PC-9 (cell line): ENCODE data around the gene METTL16. TPM values are rescaled to one million over a fixed set of nuclear protein-coding genes. Genes with fewer than 3 reads are reported as not detected.

Source experiments
- BruUV-seq: library from RNA; stranded (reverse); fragments of 400-500 nt; replicated peaks from 2 replicates; lab custom pipeline; 2021; lab: Mats Ljungman, UMichigan
- CTCF ChIA-PET: fragments of 300-600 bp; sonication (Branson Sonifier 250); formaldehyde crosslinking; loops from one replicate; lab custom pipeline; 2022; ENCODE audit warnings: antibody characterized with exemption; lab: Charles Lee
- POLR2A ChIA-PET: fragments of 300-600 bp; sonication (Branson Sonifier 250); formaldehyde crosslinking; loops from one replicate; lab custom pipeline; 2022; ENCODE audit warnings: antibody characterized with exemption; ENCODE audit not compliant: unreplicated experiment; lab: Charles Lee
- DNase-seq, 2 experiments: peaks; one replicate each; pipeline versions ENCODE4 v3.0.0 to v3.0.0-alpha.2; 2015 to 2022; ENCODE audit warnings: mixed read lengths in 1 of 2
- H2AFZ ChIP-seq: fragments of 200-600 bp; sonication (generic); 2 replicates; pipeline ENCODE4 v1.8.1; 2017; ENCODE audit warnings: antibody characterized with exemption
- H3F3A ChIP-seq: fragments of 200-600 bp; sonication (generic); 2 replicates; pipeline ENCODE4 v1.8.1; 2017; ENCODE audit warnings: antibody characterized with exemption, mild to moderate bottlenecking, low read depth; ENCODE audit not compliant: insufficient read depth
- H3K27ac ChIP-seq: fragments of 200-600 bp; sonication (generic); 2 replicates; pipeline ENCODE4 v1.6.1; 2016; ENCODE audit warnings: mixed run types
- H3K27me3 ChIP-seq: fragments of 200-600 bp; sonication (generic); 2 replicates; pipeline ENCODE4 v1.6.1; 2016; ENCODE audit warnings: low read depth, mixed run types; ENCODE audit not compliant: insufficient read depth
- H3K36me3 ChIP-seq: fragments of 200-600 bp; sonication (generic); 2 replicates; pipeline ENCODE4 v1.6.1; 2016; ENCODE audit warnings: low read depth, mixed run types
- H3K4me1 ChIP-seq: fragments of 200-600 bp; sonication (generic); replicated peaks from 2 replicates; pipeline ENCODE4 v1.6.1; 2016; ENCODE audit warnings: mixed run types; ENCODE audit not compliant: insufficient read depth
- H3K4me2 ChIP-seq: fragments of 200-600 bp; sonication (generic); 2 replicates; pipeline ENCODE4 v1.6.1; 2017; ENCODE audit warnings: mixed run types
- H3K4me3 ChIP-seq: fragments of 200-600 bp; sonication (generic); 2 replicates; pipeline ENCODE4 v1.6.1; 2016; ENCODE audit warnings: mixed run types
- H3K79me2 ChIP-seq: fragments of 200-600 bp; sonication (generic); 2 replicates; pipeline ENCODE4 v1.6.1; 2017; ENCODE audit warnings: low read depth, mixed run types
- H3K9me2 ChIP-seq: fragments of 200-600 bp; sonication (generic); 2 replicates; pipeline ENCODE4 v1.8.1; 2017; ENCODE audit warnings: mild to moderate bottlenecking; ENCODE audit not compliant: insufficient read depth
- H3K9me3 ChIP-seq: fragments of 200-600 bp; sonication (generic); 2 replicates; pipeline ENCODE4 v1.8.1; 2016; ENCODE audit warnings: low read depth; ENCODE audit not compliant: insufficient read depth
- H4K20me1 ChIP-seq: fragments of 200-600 bp; sonication (generic); 2 replicates; pipeline ENCODE4 v1.8.1; 2017; ENCODE audit not compliant: insufficient read depth
- EZH2 ChIP-seq: fragments of 200-600 bp; sonication (generic); IDR thresholded peaks from 2 replicates; pipeline ENCODE4 v1.8.0; 2017; ENCODE audit warnings: antibody characterized with exemption, low read depth
- intact Hi-C: fragments of 100-400 bp; cut with micrococcal nuclease; formaldehyde crosslinking; loops from one replicate; pipeline ENCODE4 v1.10.0; 2022; ENCODE audit not compliant: unreplicated experiment
- total RNA-seq: library from RNA; stranded (reverse); gene quantifications from 2 replicates; pipeline ENCODE4 v1.2.3, GENCODE V29; 2021
- TF ChIP-seq, protein P1 (sequence below): fragments of 200-600 bp; sonication (generic); conservative IDR thresholded peaks from 2 replicates; pipeline ENCODE4 v1.6.1; 2017; ENCODE audit warnings: mixed run types, antibody characterized with exemption, mild to moderate bottlenecking, moderate library complexity

Gene METTL16
- total RNA-seq, 1 experiment from 2014 or later: 46.2 TPM

DNA sequence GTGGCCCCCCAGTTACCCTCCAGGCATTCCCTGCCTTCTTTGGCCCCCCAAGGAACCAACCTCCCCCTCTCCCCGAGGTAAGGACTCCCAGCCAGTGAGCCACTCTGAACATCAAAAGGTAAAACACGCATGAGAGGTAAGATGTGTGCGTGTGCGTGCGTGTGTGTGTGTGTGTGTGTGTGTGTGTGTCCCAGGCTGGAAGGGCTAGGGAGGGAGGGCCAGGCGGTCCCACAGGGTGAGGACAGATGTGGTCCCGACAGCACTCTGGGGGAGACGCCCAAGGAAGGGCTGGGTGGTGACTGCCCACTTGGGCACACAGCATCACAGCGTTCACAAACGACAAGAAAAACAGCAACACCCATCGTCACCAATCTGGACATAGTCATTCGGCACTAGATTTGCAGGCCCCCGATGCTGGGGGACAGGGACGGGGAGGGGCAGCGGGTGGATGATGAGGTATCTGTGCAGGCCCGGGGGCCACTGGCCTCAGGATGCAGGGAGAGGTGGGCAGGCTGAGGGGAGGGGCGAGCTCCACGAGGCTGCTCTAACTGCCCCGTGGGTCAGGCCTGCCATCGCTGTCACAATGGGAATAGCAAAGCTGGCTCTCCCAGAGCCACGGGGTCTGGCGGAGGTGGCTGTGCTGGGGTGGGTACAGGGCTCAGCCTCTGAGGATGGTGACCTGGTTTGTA lies 127.1 kb downstream of the METTL16 start:
- no peaks in the 10 kb centered on the region for H3K9me2 ChIP-seq
- H3K4me3 ChIP-seq: no peak overlapping the region
- no TSS peak for BruUV-seq
- POLR2A ChIA-PET: no interaction called here
- CTCF ChIA-PET: no interaction called here
- intact Hi-C loops: no loop called here
- H3K36me3 ChIP-seq: 0 out of 2 replicates have a peak, but pooled peaks cover 3% of the 10 kb centered on the region
- H3K9me3 ChIP-seq: no peaks in the 10 kb centered on the region
- DNase-seq: no peak
- H3F3A ChIP-seq: peaks cover 13% of the 10 kb centered on the region; the same call in 1 of the 2 replicates
- H2AFZ ChIP-seq: no peak overlapping the region
- H3K27me3 ChIP-seq: no peaks in the 10 kb centered on the region
- no peaks in the 10 kb centered on the region for H3K4me1 ChIP-seq
- 0 out of 2 replicates have a peak, but pooled peaks cover 5% of the 10 kb centered on the region for H4K20me1 ChIP-seq
- TF ChIP-seq, protein P1, sequence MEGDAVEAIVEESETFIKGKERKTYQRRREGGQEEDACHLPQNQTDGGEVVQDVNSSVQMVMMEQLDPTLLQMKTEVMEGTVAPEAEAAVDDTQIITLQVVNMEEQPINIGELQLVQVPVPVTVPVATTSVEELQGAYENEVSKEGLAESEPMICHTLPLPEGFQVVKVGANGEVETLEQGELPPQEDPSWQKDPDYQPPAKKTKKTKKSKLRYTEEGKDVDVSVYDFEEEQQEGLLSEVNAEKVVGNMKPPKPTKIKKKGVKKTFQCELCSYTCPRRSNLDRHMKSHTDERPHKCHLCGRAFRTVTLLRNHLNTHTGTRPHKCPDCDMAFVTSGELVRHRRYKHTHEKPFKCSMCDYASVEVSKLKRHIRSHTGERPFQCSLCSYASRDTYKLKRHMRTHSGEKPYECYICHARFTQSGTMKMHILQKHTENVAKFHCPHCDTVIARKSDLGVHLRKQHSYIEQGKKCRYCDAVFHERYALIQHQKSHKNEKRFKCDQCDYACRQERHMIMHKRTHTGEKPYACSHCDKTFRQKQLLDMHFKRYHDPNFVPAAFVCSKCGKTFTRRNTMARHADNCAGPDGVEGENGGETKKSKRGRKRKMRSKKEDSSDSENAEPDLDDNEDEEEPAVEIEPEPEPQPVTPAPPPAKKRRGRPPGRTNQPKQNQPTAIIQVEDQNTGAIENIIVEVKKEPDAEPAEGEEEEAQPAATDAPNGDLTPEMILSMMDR: no peak
- TF ChIP-seq EZH2: no peak
- no peak overlapping the region for H3K4me2 ChIP-seq
- H3K79me2 ChIP-seq: no peaks in the 10 kb centered on the region
- H3K27ac ChIP-seq: no peak overlapping the region

DNA sequence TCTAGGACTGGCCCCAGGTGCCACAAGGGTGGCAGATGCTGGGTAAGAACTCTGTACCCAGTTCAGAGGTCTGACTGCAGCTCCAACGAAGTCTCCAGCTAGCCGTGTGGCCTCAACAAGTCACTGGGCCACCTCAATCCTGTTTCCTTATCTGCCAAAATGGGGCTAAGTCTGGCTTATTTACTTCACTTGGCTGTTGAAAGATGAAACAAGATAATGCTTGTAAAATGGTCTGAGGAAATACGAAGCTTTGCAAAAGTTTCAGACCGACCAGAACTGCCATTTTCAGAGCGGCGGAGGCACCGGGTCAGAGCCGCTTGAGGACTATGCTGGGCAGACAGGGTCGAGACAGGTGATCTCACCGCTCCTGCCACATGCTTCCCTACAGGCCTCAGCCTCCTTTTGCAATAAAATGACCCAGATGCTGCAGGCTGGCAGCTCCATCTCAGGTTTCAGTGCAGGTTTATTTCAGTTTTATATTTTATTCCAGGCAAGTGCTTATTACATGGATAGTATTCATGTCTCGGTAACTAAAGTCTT lies 128.0 kb downstream of the METTL16 start:
- TF ChIP-seq, protein P1: no peak
- no peak for TF ChIP-seq EZH2
- H4K20me1 ChIP-seq: 0 out of 2 replicates have a peak, but pooled peaks cover 5% of the 10 kb centered on the region
- H3K79me2 ChIP-seq: no peaks in the 10 kb centered on the region
- H3K9me2 ChIP-seq: no peaks in the 10 kb centered on the region
- no peak overlapping the region for H2AFZ ChIP-seq
- ChIA-PET CTCF (interaction anchor here (0.6 to 3.2 kb wide), 3 partner anchors 9 to 462 kb away, joined by 3 to 102 read pairs (median 8); no protein-coding TSS in a partner anchor), POLR2A (interaction anchor here (0.5 kb wide), 1 partner anchor 330 kb away, joined by 18 read pairs; no protein-coding TSS in a partner anchor)
- no peak overlapping the region for H3K4me2 ChIP-seq
- no peak for DNase-seq
- peaks cover 13% of the 10 kb centered on the region; the same call in 1 of the 2 replicates for H3F3A ChIP-seq
- BruUV-seq: no TSS peak
- H3K27ac ChIP-seq: no peak overlapping the region
- H3K36me3 ChIP-seq: no peaks in the 10 kb centered on the region
- H3K9me3 ChIP-seq: no peaks in the 10 kb centered on the region
- H3K4me1 ChIP-seq: no peaks in the 10 kb centered on the region
- intact Hi-C loops: no loop called here
- H3K4me3 ChIP-seq: no peak overlapping the region
- H3K27me3 ChIP-seq: no peaks in the 10 kb centered on the region

DNA sequence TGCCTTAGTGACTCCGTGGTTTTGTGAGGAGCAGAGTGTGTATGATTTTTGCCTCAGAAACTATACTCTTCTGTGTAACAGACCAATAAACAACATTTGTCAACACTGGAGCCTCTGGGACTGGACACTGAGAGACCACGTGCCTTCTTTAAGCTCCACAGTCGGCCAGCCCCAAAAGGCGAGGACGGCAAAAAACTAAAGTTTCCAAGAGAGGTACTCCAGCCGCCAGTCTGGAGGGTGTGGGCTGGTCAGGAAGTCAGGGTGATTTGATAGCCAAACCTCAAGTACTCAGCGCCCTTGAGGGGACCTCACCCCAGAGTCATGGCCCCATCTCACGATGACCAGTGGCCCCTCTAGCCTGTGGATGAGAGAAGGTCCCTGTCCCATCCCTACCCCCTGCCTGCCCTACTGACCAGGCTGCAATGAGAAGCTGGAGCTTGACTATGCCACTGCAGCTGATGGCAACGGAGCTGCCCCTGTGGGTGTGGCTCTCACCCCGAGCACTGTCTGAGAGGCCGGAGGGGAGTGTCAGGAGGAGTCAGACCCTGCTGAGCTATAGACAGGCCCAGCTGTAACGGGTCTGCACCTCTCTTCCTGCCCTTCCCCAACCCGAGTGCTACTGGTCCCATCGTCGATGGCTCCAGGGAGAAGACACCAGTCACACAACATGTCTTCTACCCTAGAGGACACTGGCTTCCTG lies 130.6 kb downstream of the METTL16 start:
- no peak overlapping the region for H2AFZ ChIP-seq
- no peaks in the 10 kb centered on the region for H3K4me1 ChIP-seq
- ChIA-PET POLR2A (interaction anchor here (1.6 kb wide), 1 partner anchor 20 kb away, joined by 5 read pairs; no protein-coding TSS in a partner anchor), CTCF (interaction anchor here (3.2 kb wide), 1 partner anchor 36 kb away, joined by 102 read pairs; no protein-coding TSS in a partner anchor)
- no peak for DNase-seq
- H4K20me1 ChIP-seq: no peaks in the 10 kb centered on the region
- no peaks in the 10 kb centered on the region for H3K79me2 ChIP-seq
- H3K9me3 ChIP-seq: no peaks in the 10 kb centered on the region
- intact Hi-C loops: no loop called here
- no peaks in the 10 kb centered on the region for H3K9me2 ChIP-seq
- H3K27ac ChIP-seq: no peak overlapping the region
- H3K36me3 ChIP-seq: no peaks in the 10 kb centered on the region
- TF ChIP-seq EZH2: no peak
- TF ChIP-seq, protein P1: no peak
- no peaks in the 10 kb centered on the region for H3K27me3 ChIP-seq
- H3K4me3 ChIP-seq: no peak overlapping the region
- H3F3A ChIP-seq: peaks cover 13% of the 10 kb centered on the region; the same call in 1 of the 2 replicates
- no peak overlapping the region for H3K4me2 ChIP-seq
- no TSS peak for BruUV-seq
